K562 (cell line): ENCODE measurements around the gene SORCS1. TPM values are rescaled to one million over a fixed set of nuclear protein-coding genes. Genes with fewer than 3 reads are reported as not detected.

Source experiments
- ASH1L ChIP-seq: fragments of 450-650 bp; IDR thresholded peaks from 2 replicates; pipeline ENCODE4 v1.6.1; 2018; ENCODE audit warnings: borderline replicate concordance, mild to moderate bottlenecking, low read depth; ENCODE audit not compliant: partially characterized antibody
- BRD4 ChIP-seq: fragments of 200-600 bp; sonication (generic); IDR thresholded peaks from 2 replicates; pipeline ENCODE4 v1.6.1; 2017; ENCODE audit warnings: inconsistent platforms
- HIVEP1 ChIP-seq: fragments of 250-450 bp; sonication (Bioruptor Pico); IDR thresholded peaks from 2 replicates; pipeline ENCODE4 v1.4.0; 2020; ENCODE audit warnings: mild to moderate bottlenecking
- HLTF ChIP-seq: fragments of 450-650 bp; IDR thresholded peaks from 2 replicates; pipeline ENCODE4 v1.6.1; 2016
- NONO ChIP-seq, 2 experiments: fragments of 200-400 bp in 1 of 2; fragments of 450-650 bp in 1 of 2; formaldehyde crosslinking in 1 of 2; IDR thresholded peaks; 2 replicates each; pipeline ENCODE4 v1.6.1; 2017; ENCODE audit warnings: low read depth in 2 of 2, mild to moderate bottlenecking in 2 of 2, moderate library complexity in 2 of 2, low read length in 1 of 2
- PCBP1 ChIP-seq: fragments of 200-400 bp; formaldehyde crosslinking; IDR thresholded peaks from 2 replicates; pipeline ENCODE4 v1.6.1; 2018; ENCODE audit warnings: mild to moderate bottlenecking, low read depth, low read length; ENCODE audit not compliant: poor library complexity, severe bottlenecking
- RBBP5 ChIP-seq: fragments of 200-600 bp; sonication (generic); IDR thresholded peaks from 2 replicates; pipeline ENCODE4 v1.6.1; 2012; ENCODE audit warnings: borderline replicate concordance, mild to moderate bottlenecking, low read length, control low read depth, inconsistent platforms; ENCODE audit not compliant: insufficient read depth, poor library complexity, severe bottlenecking
- SETDB1 ChIP-seq: IDR thresholded peaks from one replicate; pipeline ENCODE4 v1.6.1; 2012; ENCODE audit warnings: low read length, control low read depth, inconsistent platforms
- TRIM24 ChIP-seq, 2 experiments: fragments of 450-650 bp; IDR thresholded peaks; 2 replicates each; pipeline ENCODE4 v1.6.1; 2016
- ZZZ3 ChIP-seq: fragments of 450-650 bp; IDR thresholded peaks from 2 replicates; pipeline ENCODE4 v1.6.1; 2016; ENCODE audit warnings: antibody characterized with exemption, mild to moderate bottlenecking, moderate library complexity
- polyA plus RNA-seq, 8 experiments: library from polyadenylated mRNA; depleted of rRNA in 4 of 8; stranded (reverse) in 5 of 8; unstranded in 3 of 8; fragments of >200 nt; fragmentation: Nextera tagmentation in 2 of 8; fragmentation: Illumina TruSeq in 1 of 8; extraction: Ambion mirVana in 2 of 8; extraction: Trizol in 1 of 8; gene quantifications; 2 replicates each; pipeline versions ENCODE4 v1.2.1 to v1.2.3, GENCODE V29; 2011 to 2014; ENCODE audit warnings: inconsistent platforms in 1 of 8, missing spikeins in 1 of 8
- total RNA-seq, 7 experiments: library from RNA; depleted of rRNA in 6 of 7; stranded (reverse); fragments of >200 nt in 6 of 7; fragmentation: Illumina TruSeq in 2 of 7; extraction: Trizol in 2 of 7; gene quantifications; 2 replicates each; pipeline versions ENCODE4 v1.2.1 to v1.2.3, GENCODE V29; 2011 to 2021; ENCODE audit warnings: low replicate concordance in 1 of 7
- TF ChIP-seq, protein P1 (sequence below), 2 experiments: fragments of 450-650 bp; IDR thresholded peaks; 2 replicates each; pipeline ENCODE4 v1.6.1; 2018; ENCODE audit warnings: mild to moderate bottlenecking in 2 of 2, low read depth in 1 of 2; ENCODE audit not compliant: partially characterized antibody in 2 of 2
- TF ChIP-seq, protein P2 (sequence below): fragments of 200-800 bp; sonication (Bioruptor generic); IDR thresholded peaks from 2 replicates; pipeline ENCODE4 v1.6.1; 2016; ENCODE audit warnings: missing genetic modification characterization, missing compliant biosample characterization
- TF ChIP-seq, protein P3 (sequence below), 2 experiments: fragments of 150-350 bp in 1 of 2; IDR thresholded peaks; 2 replicates each; pipeline ENCODE4 v1.6.1; 2012 to 2016; ENCODE audit warnings: low read depth in 2 of 2, low read length in 2 of 2, mild to moderate bottlenecking in 1 of 2, moderate library complexity in 1 of 2
- TF ChIP-seq, protein P4 (sequence below): sonication (generic); formaldehyde crosslinking; IDR thresholded peaks from 2 replicates; pipeline ENCODE4 v1.8.1; 2023; ENCODE audit warnings: mild to moderate bottlenecking, missing genetic modification reagents, moderate library complexity

SORCS1 gene
- total and polyA plus RNA-seq, 9 of the 15 experiments (the other 6 are each of a cell fraction or from before 2014, with no cell fraction given): 1.5 to 3.9 (median 2.7) TPM

DNA sequence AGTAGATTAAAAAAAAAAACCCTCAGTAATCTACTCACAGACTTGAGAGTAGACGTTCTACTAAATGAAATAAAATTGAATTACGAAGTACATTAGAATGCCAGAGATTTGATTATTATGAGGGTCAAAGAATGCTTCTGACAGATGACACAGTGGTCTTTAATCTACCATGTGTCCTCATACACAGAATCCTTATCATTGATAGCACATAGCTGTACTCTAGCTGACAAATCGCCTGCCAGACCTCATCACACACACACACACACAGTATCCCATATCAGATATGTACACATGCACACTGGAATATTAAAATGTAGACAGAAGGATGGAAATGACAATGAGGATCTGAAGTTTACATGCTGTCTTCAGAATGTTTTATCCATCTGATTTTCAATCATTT, 104.6 kb downstream of the SORCS1 start (continued):
- no peak for TF ChIP-seq HIVEP1 (CRISPR knock-in tag)
- no peak for TF ChIP-seq RBBP5
- TF ChIP-seq, protein P1, sequence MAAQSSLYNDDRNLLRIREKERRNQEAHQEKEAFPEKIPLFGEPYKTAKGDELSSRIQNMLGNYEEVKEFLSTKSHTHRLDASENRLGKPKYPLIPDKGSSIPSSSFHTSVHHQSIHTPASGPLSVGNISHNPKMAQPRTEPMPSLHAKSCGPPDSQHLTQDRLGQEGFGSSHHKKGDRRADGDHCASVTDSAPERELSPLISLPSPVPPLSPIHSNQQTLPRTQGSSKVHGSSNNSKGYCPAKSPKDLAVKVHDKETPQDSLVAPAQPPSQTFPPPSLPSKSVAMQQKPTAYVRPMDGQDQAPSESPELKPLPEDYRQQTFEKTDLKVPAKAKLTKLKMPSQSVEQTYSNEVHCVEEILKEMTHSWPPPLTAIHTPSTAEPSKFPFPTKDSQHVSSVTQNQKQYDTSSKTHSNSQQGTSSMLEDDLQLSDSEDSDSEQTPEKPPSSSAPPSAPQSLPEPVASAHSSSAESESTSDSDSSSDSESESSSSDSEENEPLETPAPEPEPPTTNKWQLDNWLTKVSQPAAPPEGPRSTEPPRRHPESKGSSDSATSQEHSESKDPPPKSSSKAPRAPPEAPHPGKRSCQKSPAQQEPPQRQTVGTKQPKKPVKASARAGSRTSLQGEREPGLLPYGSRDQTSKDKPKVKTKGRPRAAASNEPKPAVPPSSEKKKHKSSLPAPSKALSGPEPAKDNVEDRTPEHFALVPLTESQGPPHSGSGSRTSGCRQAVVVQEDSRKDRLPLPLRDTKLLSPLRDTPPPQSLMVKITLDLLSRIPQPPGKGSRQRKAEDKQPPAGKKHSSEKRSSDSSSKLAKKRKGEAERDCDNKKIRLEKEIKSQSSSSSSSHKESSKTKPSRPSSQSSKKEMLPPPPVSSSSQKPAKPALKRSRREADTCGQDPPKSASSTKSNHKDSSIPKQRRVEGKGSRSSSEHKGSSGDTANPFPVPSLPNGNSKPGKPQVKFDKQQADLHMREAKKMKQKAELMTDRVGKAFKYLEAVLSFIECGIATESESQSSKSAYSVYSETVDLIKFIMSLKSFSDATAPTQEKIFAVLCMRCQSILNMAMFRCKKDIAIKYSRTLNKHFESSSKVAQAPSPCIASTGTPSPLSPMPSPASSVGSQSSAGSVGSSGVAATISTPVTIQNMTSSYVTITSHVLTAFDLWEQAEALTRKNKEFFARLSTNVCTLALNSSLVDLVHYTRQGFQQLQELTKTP (IDR thresholded peaks at IDR 0.05; ENCODE audit: low read depth in 1 of 2, partially characterized antibody in 2 of 2): no peak
- TF ChIP-seq BRD4: no peak
- no peak for TF ChIP-seq SETDB1
- TF ChIP-seq, protein P2, sequence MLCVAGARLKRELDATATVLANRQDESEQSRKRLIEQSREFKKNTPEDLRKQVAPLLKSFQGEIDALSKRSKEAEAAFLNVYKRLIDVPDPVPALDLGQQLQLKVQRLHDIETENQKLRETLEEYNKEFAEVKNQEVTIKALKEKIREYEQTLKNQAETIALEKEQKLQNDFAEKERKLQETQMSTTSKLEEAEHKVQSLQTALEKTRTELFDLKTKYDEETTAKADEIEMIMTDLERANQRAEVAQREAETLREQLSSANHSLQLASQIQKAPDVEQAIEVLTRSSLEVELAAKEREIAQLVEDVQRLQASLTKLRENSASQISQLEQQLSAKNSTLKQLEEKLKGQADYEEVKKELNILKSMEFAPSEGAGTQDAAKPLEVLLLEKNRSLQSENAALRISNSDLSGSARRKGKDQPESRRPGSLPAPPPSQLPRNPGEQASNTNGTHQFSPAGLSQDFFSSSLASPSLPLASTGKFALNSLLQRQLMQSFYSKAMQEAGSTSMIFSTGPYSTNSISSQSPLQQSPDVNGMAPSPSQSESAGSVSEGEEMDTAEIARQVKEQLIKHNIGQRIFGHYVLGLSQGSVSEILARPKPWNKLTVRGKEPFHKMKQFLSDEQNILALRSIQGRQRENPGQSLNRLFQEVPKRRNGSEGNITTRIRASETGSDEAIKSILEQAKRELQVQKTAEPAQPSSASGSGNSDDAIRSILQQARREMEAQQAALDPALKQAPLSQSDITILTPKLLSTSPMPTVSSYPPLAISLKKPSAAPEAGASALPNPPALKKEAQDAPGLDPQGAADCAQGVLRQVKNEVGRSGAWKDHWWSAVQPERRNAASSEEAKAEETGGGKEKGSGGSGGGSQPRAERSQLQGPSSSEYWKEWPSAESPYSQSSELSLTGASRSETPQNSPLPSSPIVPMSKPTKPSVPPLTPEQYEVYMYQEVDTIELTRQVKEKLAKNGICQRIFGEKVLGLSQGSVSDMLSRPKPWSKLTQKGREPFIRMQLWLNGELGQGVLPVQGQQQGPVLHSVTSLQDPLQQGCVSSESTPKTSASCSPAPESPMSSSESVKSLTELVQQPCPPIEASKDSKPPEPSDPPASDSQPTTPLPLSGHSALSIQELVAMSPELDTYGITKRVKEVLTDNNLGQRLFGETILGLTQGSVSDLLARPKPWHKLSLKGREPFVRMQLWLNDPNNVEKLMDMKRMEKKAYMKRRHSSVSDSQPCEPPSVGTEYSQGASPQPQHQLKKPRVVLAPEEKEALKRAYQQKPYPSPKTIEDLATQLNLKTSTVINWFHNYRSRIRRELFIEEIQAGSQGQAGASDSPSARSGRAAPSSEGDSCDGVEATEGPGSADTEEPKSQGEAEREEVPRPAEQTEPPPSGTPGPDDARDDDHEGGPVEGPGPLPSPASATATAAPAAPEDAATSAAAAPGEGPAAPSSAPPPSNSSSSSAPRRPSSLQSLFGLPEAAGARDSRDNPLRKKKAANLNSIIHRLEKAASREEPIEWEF (CRISPR knock-in tag): no peak
- TF ChIP-seq, protein P3, sequence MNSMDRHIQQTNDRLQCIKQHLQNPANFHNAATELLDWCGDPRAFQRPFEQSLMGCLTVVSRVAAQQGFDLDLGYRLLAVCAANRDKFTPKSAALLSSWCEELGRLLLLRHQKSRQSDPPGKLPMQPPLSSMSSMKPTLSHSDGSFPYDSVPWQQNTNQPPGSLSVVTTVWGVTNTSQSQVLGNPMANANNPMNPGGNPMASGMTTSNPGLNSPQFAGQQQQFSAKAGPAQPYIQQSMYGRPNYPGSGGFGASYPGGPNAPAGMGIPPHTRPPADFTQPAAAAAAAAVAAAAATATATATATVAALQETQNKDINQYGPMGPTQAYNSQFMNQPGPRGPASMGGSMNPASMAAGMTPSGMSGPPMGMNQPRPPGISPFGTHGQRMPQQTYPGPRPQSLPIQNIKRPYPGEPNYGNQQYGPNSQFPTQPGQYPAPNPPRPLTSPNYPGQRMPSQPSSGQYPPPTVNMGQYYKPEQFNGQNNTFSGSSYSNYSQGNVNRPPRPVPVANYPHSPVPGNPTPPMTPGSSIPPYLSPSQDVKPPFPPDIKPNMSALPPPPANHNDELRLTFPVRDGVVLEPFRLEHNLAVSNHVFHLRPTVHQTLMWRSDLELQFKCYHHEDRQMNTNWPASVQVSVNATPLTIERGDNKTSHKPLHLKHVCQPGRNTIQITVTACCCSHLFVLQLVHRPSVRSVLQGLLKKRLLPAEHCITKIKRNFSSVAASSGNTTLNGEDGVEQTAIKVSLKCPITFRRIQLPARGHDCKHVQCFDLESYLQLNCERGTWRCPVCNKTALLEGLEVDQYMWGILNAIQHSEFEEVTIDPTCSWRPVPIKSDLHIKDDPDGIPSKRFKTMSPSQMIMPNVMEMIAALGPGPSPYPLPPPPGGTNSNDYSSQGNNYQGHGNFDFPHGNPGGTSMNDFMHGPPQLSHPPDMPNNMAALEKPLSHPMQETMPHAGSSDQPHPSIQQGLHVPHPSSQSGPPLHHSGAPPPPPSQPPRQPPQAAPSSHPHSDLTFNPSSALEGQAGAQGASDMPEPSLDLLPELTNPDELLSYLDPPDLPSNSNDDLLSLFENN (IDR thresholded peaks at IDR 0.05; ENCODE audit: low read depth in 2 of 2, low read length in 2 of 2): no peak
- no peak for TF ChIP-seq NONO (IDR thresholded peaks at IDR 0.05; ENCODE audit: low read depth in 2 of 2, low read length in 1 of 2)
- TF ChIP-seq ZZZ3: no peak
- TF ChIP-seq PCBP1: no peak
- TF ChIP-seq HLTF: no peak
- TF ChIP-seq TRIM24 (IDR thresholded peaks at IDR 0.05): peak; percentile 60 to 72; a peak in 3 of 4 replicates
- no peak for TF ChIP-seq ASH1L
- TF ChIP-seq, protein P4, sequence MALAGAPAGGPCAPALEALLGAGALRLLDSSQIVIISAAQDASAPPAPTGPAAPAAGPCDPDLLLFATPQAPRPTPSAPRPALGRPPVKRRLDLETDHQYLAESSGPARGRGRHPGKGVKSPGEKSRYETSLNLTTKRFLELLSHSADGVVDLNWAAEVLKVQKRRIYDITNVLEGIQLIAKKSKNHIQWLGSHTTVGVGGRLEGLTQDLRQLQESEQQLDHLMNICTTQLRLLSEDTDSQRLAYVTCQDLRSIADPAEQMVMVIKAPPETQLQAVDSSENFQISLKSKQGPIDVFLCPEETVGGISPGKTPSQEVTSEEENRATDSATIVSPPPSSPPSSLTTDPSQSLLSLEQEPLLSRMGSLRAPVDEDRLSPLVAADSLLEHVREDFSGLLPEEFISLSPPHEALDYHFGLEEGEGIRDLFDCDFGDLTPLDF (CRISPR knock-in tag): no peak
